ENCODE data around the gene POU2F1.

POU2F1 gene

GRCh38 chr1:167185974-167186657, 34.6 kb upstream of the POU2F1 start:
- no peak overlapping the region for H2BK12ac ChIP-seq (ENCODE audit: low read length in 2 of 2)
- WGBS = 95% methylated on average over 4 of the region's 6 CpGs
- no peak overlapping the region for H3K4me2 ChIP-seq (ENCODE audit: low read length, poor library complexity, severe bottlenecking)
- H4K8ac ChIP-seq (ENCODE audit: low read length) = no peak overlapping the region
- H2BK15ac ChIP-seq (ENCODE audit: low read depth, poor library complexity, severe bottlenecking) = no peak overlapping the region
- no peak overlapping the region for H2BK5ac ChIP-seq (ENCODE audit: low read depth, low read length, poor library complexity, severe bottlenecking)
- no peak overlapping the region for H3K14ac ChIP-seq (ENCODE audit: low read length in 2 of 2)
- no peaks in the 10 kb centered on the region for H3K79me1 ChIP-seq (replicated peaks; ENCODE audit: low read length, poor library complexity, severe bottlenecking)
- H3K4me1 ChIP-seq (ENCODE audit: control insufficient read depth, insufficient read depth, low read depth, low read length) = peaks cover 2% of the 10 kb centered on the region
- H2AK5ac ChIP-seq (ENCODE audit: low read length, severe bottlenecking) = no peak overlapping the region
- no peaks in the 10 kb centered on the region for H3K36me3 ChIP-seq (ENCODE audit: control insufficient read depth in 1 of 2, insufficient read depth in 2 of 2, low read depth in 1 of 2, low read length in 2 of 2)
- no peak overlapping the region for H3K23ac ChIP-seq (ENCODE audit: low read length in 2 of 2)
- H2BK120ac ChIP-seq (ENCODE audit: low read depth, low read length) = no peak overlapping the region
- no peak overlapping the region for H3K27ac ChIP-seq (ENCODE audit: low read length, poor library complexity, severe bottlenecking)
- H2AFZ ChIP-seq (ENCODE audit: low read depth, low read length) = no peak overlapping the region
- no peak overlapping the region for H3K9ac ChIP-seq (ENCODE audit: low read length)
- no peak for DNase-seq
- peaks cover 2% of the 10 kb centered on the region for H3K9me3 ChIP-seq (ENCODE audit: control insufficient read depth, low read length)
- H3K27me3 ChIP-seq (ENCODE audit: control insufficient read depth in 1 of 2, insufficient read depth in 1 of 2, low read length in 2 of 2) = peaks cover 0 to 43% of the 10 kb centered on the region in 2 experiments
- no peak overlapping the region for H4K91ac ChIP-seq (ENCODE audit: low read length)
- H3K4me3 ChIP-seq (ENCODE audit: insufficient read depth in 1 of 2, low read depth in 1 of 2, low read length in 2 of 2) = no peak overlapping the region
- H3K18ac ChIP-seq (ENCODE audit: low read depth in 1 of 2, low read length in 2 of 2) = no peak overlapping the region
- no peak overlapping the region for H3K4ac ChIP-seq (ENCODE audit: low read depth in 1 of 2, low read length in 2 of 2)

GRCh38 chr1:167186771-167187170, 33.9 kb upstream of the POU2F1 start:
- Histone ChIP-seq H3K4me3 (ENCODE audit: insufficient read depth in 1 of 2, low read depth in 1 of 2, low read length in 2 of 2) (no peak overlapping the region), H2BK120ac (ENCODE audit: low read depth, low read length) (no peak overlapping the region), H2BK12ac (ENCODE audit: low read length in 2 of 2) (no peak overlapping the region), H2BK15ac (ENCODE audit: low read depth, poor library complexity, severe bottlenecking) (no peak overlapping the region), H3K4me2 (ENCODE audit: low read length, poor library complexity, severe bottlenecking) (no peak overlapping the region), H3K27me3 (ENCODE audit: control insufficient read depth in 1 of 2, insufficient read depth in 1 of 2, low read length in 2 of 2) (peaks cover 0 to 46% of the 10 kb centered on the region in 2 experiments), H2AFZ (ENCODE audit: low read depth, low read length) (no peak overlapping the region), H3K36me3 (ENCODE audit: control insufficient read depth in 1 of 2, insufficient read depth in 2 of 2, low read depth in 1 of 2, low read length in 2 of 2) (no peaks in the 10 kb centered on the region), H3K18ac (ENCODE audit: low read depth in 1 of 2, low read length in 2 of 2) (no peak overlapping the region), H3K4ac (ENCODE audit: low read depth in 1 of 2, low read length in 2 of 2) (no peak overlapping the region), H3K14ac (ENCODE audit: low read length in 2 of 2) (no peak overlapping the region), H2BK5ac (ENCODE audit: low read depth, low read length, poor library complexity, severe bottlenecking) (no peak overlapping the region), H3K23ac (ENCODE audit: low read length in 2 of 2) (peak overlapping the region in 1 of 2 experiments; percentile 23), H3K4me1 (ENCODE audit: control insufficient read depth, insufficient read depth, low read depth, low read length) (peaks cover 2% of the 10 kb centered on the region), H3K79me1 (replicated peaks; ENCODE audit: low read length, poor library complexity, severe bottlenecking) (no peaks in the 10 kb centered on the region), H3K27ac (ENCODE audit: low read length, poor library complexity, severe bottlenecking) (no peak overlapping the region), H4K8ac (ENCODE audit: low read length) (no peak overlapping the region), H2AK5ac (ENCODE audit: low read length, severe bottlenecking) (no peak overlapping the region), H3K9ac (ENCODE audit: low read length) (no peak overlapping the region), H4K91ac (ENCODE audit: low read length) (no peak overlapping the region), H3K9me3 (ENCODE audit: control insufficient read depth, low read length) (peaks cover 2% of the 10 kb centered on the region)
- no peak for DNase-seq
- 97% methylated on average over 2 of the region's 2 CpGs for WGBS

- Histone ChIP-seq H3K36me3 (ENCODE audit: control insufficient read depth in 1 of 2, insufficient read depth in 2 of 2, low read depth in 1 of 2, low read length in 2 of 2) (no peaks in the 10 kb centered on the region), H3K14ac (ENCODE audit: low read length in 2 of 2) (no peak overlapping the region), H4K8ac (ENCODE audit: low read length) (no peak overlapping the region), H3K79me1 (replicated peaks; ENCODE audit: low read length, poor library complexity, severe bottlenecking) (no peaks in the 10 kb centered on the region), H3K4me3 (ENCODE audit: insufficient read depth in 1 of 2, low read depth in 1 of 2, low read length in 2 of 2) (no peak overlapping the region), H2AK5ac (ENCODE audit: low read length, severe bottlenecking) (no peak overlapping the region), H3K9me3 (ENCODE audit: control insufficient read depth, low read length) (peaks cover 2% of the 10 kb centered on the region), H2BK15ac (ENCODE audit: low read depth, poor library complexity, severe bottlenecking) (no peak overlapping the region), H3K27ac (ENCODE audit: low read length, poor library complexity, severe bottlenecking) (no peak overlapping the region), H2BK12ac (ENCODE audit: low read length in 2 of 2) (no peak overlapping the region), H2AFZ (ENCODE audit: low read depth, low read length) (no peak overlapping the region), H3K23ac (ENCODE audit: low read length in 2 of 2) (no peak overlapping the region), H3K18ac (ENCODE audit: low read depth in 1 of 2, low read length in 2 of 2) (no peak overlapping the region), H3K27me3 (ENCODE audit: control insufficient read depth in 1 of 2, insufficient read depth in 1 of 2, low read length in 2 of 2) (peaks cover 0 to 45% of the 10 kb centered on the region in 2 experiments), H3K4me2 (ENCODE audit: low read length, poor library complexity, severe bottlenecking) (no peak overlapping the region), H3K4ac (ENCODE audit: low read depth in 1 of 2, low read length in 2 of 2) (no peak overlapping the region), H4K91ac (ENCODE audit: low read length) (no peak overlapping the region), H2BK5ac (ENCODE audit: low read depth, low read length, poor library complexity, severe bottlenecking) (no peak overlapping the region), H2BK120ac (ENCODE audit: low read depth, low read length) (no peak overlapping the region), H3K9ac (ENCODE audit: low read length) (no peak overlapping the region), H3K4me1 (ENCODE audit: control insufficient read depth, insufficient read depth, low read depth, low read length) (no peaks in the 10 kb centered on the region)
- no peak for DNase-seq
- WGBS = 88% methylated on average over 8 of the region's 9 CpGs
These were observed 29.9 kb upstream of the POU2F1 start for GRCh38 chr1:167190747-167191237.

- DNase-seq = no peak
- H3K36me3 ChIP-seq (ENCODE audit: control insufficient read depth in 1 of 2, insufficient read depth in 2 of 2, low read depth in 1 of 2, low read length in 2 of 2) = no peaks in the 10 kb centered on the region
- peak overlapping the region in 1 of 2 experiments; percentile 49 for H3K23ac ChIP-seq (ENCODE audit: low read length in 2 of 2)
- H3K4ac ChIP-seq (ENCODE audit: low read depth in 1 of 2, low read length in 2 of 2) = no peak overlapping the region
- H2BK15ac ChIP-seq (ENCODE audit: low read depth, poor library complexity, severe bottlenecking) = no peak overlapping the region
- H3K27ac ChIP-seq (ENCODE audit: low read length, poor library complexity, severe bottlenecking) = no peak overlapping the region
- no peak overlapping the region for H2BK12ac ChIP-seq (ENCODE audit: low read length in 2 of 2)
- no peak overlapping the region for H2AFZ ChIP-seq (ENCODE audit: low read depth, low read length)
- H3K27me3 ChIP-seq (ENCODE audit: control insufficient read depth in 1 of 2, insufficient read depth in 1 of 2, low read length in 2 of 2) = peaks cover 0 to 35% of the 10 kb centered on the region in 2 experiments
- no peak overlapping the region for H4K8ac ChIP-seq (ENCODE audit: low read length)
- H3K18ac ChIP-seq (ENCODE audit: low read depth in 1 of 2, low read length in 2 of 2) = no peak overlapping the region
- H4K91ac ChIP-seq (ENCODE audit: low read length) = no peak overlapping the region
- H3K4me3 ChIP-seq (ENCODE audit: insufficient read depth in 1 of 2, low read depth in 1 of 2, low read length in 2 of 2) = no peak overlapping the region
- H2BK5ac ChIP-seq (ENCODE audit: low read depth, low read length, poor library complexity, severe bottlenecking) = no peak overlapping the region
- H3K9me3 ChIP-seq (ENCODE audit: control insufficient read depth, low read length) = no peaks in the 10 kb centered on the region
- 89% methylated on average over 1 of the region's 1 CpG for WGBS
- H3K4me1 ChIP-seq (ENCODE audit: control insufficient read depth, insufficient read depth, low read depth, low read length) = no peaks in the 10 kb centered on the region
- peak overlapping the region in 1 of 2 experiments; percentile 89 for H3K14ac ChIP-seq (ENCODE audit: low read length in 2 of 2)
- no peak overlapping the region for H3K9ac ChIP-seq (ENCODE audit: low read length)
- H3K79me1 ChIP-seq (replicated peaks; ENCODE audit: low read length, poor library complexity, severe bottlenecking) = no peaks in the 10 kb centered on the region
- H2BK120ac ChIP-seq (ENCODE audit: low read depth, low read length) = no peak overlapping the region
- no peak overlapping the region for H3K4me2 ChIP-seq (ENCODE audit: low read length, poor library complexity, severe bottlenecking)
- no peak overlapping the region for H2AK5ac ChIP-seq (ENCODE audit: low read length, severe bottlenecking)
These were observed 28.7 kb upstream of the POU2F1 start for GRCh38 chr1:167191958-167192357.

Measured in mesenchymal stem cell (in vitro differentiated cells and primary cell).